ENCODE data around the gene FBLN2.
"Not testable (repeated sequence)": the region's sequence is repeated elsewhere in the genome, so short reads cannot be mapped to it uniquely, and the experiment has no call there.

The FBLN2 gene

DNA sequence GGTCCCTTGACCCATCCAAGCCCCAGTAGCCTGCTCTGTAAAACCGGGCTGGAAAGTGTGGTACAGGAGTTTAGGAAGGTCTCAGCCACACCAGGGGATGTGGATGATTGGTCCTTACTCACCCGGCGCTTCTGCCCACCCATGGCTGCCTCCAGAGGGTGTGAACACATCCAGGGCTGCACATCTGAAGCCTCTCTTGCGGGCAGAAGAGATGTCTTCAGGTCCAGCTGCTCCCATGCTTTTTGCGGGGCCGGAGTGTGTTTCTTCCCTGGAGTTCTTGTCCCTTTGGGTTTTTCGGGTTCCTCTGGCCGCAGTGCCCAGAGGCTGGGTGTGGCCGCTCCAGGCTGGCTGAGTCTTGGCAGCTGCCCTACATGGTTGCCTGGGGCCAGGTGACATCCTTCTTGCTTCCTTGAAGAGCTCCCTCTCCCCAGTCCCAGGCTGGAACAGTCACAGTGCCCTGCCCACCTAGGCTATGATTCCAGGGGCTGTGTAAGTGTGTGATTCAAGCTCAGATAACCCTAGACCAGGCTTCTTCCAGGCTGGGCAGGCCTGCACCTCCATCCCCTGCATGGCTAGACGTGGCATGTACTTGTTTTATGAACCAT is 34.9 kb upstream of the FBLN2 start:
- no peak for DNase-seq (ENCODE audit: low read depth in 2 of 2)

DNA sequence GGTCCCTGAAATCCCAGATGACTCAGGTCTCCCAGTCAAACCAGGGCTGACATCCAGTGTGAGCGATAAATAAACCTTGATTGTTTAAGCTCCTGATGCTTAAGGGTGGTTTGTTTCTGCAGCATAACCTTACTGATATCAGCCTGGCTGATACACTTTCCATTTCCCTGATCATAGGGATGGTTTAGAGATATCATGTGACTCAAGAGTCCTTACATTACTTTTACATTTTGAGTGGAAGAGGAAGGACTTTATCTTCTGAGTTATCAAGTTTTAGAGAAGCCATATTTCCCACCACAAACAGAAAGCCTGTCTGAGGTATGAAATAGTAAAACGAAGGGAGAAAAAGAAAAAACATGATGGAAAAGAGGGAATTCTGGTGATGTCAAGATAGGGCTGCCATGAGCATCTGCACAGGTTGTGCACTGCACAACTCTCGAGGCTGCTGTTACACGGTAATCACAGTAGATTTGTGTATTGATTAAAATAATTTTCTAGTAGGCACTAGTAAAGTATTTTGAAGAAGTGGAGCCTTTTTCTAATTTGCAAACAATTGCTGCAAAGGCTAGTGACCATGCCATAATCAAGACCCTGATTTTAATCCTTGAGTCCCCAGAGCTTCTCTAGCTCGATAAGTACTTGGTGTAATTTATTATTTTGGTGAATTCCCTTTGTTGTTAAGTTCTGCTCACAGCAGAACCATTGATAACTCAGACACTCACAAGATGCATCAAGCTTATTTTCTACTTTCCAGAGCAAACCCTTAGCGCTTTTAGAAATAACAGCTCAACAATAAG is 34.1 kb upstream of the FBLN2 start:
- DNase-seq (ENCODE audit: low read depth in 2 of 2) = no peak

DNA sequence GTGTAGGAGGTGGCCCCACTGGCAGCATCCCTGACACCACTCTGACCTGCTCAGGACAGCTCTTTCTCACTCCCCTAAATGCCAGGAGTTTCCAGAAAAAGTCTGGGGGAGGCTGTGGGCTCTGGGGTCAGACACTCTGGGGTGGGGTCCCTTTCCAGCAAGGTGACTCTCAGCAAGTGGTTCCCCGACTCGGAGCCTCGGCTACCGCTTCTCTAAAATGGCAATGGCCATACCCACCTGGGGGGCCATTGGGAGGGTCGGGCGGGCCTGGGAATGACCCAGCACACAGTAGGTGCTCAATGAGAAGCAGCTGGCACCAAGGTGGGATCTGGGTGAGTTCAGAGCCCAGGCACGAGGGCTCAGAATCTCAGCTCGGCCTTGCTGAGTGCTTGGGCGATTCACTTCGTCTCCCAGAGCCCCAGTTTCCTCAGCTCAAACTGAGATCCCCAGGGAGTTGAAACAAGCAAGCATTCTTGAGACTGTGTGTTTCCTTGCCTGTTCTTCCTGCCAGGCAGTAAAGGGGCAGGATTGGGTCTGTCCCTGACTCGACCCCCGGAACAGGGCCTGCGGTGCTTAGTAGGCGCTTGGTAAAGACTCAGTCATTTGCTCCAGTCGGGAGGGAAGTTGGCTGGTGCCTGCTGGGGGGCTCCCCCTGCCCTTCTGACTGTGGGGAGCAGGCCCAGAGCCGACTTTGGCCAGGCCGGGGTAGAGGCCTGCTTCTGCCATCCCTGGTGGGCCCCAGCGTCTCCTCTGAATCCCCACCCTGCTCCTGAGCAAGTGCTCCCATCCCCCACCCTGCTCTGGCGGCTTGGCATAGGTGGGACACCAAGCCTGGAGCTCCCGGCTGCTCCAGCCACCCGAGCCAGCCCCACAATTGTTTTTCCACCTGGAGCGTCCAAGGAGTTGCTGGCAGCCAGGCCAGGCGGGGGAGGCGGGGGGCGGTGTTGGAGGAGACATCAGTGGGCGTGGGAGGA is 32.9 kb upstream of the FBLN2 start:
- no peak for DNase-seq (ENCODE audit: low read depth in 2 of 2)

DNA sequence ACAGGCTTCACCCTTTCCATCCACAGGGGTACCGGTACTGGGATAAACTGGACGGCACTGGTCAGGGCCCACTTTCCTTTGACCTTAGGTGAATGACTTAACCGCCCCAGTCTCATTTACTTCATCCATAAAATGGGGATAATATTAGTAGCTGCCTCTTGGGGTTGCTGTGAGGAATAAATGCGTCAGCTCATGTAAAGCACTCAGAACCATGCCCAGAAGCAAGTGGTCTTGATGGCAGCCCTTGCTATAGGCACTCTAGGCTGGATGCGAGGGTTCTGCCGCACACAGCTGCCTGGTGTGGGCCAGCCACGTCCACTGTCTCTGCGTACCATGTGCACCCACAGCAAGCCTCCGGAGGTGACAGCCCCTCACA is 32.2 kb upstream of the FBLN2 start:
- no peak for DNase-seq (ENCODE audit: low read depth in 2 of 2)

DNA sequence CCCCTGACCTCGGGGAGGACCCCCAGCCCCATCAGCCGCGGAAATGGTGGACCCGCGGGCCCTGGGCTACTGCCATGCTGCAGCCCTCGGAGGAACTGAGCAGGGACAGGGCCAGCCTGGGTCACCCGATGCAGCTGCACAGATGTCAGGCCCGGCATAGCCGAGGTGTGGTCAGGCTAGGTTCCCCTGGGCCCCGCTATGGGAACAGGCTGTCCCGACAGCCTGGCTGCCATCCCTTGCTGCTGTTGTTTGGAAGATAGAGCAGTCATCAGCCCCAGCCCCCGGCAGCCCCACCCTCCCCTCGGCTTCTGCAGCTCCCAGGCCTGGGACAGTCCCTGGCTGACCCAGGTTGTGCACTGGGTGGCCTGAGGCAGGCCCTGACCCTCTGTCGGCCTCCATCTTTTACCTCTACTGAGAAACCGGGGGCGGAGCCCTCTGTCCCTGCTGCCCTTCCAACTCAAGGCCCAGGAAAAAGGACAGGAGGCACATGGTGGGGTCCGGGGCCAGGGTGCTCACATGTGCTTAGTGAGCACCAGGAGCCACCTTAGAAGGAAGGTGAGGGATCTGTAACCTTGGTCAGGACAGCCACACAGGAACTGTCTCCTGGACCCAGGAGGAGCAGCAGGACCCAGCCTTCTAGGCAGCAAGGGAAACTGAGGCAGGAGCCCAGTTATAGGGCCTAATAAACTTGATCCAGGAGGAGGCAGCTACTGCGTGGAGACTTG is 31.5 kb upstream of the FBLN2 start:
- DNase-seq (ENCODE audit: low read depth in 2 of 2) = no peak

DNA sequence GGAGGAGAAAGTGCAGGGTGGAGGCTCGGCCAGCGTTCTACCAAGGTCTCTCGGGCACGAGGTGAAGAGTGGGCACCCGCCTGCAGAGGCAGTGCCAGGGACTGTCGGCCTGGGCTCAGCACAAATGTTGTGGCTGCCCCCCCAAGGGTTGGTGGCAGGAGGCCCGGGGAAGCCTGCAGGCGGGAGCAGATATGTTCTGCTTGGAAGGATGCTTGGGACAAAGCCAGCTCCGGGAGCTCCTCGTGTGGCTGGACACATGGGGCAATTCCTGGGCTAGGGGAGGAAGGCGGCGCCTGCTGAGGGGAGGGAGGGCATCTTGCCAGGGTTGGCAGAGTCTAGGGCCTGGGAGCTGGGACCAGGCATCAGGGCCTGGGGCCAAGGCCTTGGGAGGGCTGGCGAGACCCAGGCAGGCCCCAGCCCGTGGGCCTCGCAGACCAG is 30.4 kb upstream of the FBLN2 start:
- no peak for DNase-seq (ENCODE audit: low read depth in 2 of 2)

DNA sequence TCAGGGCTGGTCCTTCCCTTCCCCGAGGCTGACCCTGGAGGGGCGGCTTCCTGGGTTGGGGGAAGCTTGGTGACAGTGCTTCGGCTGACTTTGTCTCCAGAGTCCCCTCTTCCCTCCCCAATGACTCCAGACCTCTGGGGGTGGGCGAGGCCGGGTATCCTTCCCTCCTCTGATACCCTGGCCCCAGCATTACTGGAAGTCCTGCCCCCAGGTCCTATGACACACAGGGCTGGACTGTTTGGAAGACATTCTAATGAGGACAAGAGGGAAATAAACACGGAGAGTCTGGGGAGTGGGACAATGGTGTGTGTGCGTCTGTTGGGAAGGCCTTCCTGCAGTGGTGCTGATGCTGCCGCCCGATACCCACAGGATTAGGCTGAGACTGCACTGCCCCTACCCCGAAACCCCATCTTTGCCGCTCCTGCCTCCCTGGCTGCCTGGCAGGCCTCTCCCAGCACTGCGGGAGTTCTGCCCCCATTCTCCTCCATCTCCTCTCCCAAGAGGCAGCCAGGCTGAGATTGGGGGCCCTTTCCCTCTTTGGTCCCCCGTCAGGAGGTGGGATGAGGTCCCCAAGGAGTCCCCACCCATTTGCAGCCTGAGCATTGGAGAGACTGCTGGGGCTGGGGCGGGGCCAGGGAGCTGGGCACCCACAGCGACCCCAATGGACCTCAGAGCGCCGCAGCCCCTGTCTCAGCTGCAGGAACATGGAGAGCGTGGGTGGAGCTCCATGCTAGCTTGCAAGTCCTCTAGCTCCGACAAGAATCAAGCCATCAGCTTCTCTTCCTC is 29.7 kb upstream of the FBLN2 start:
- DNase-seq (ENCODE audit: low read depth in 2 of 2) = no peak

DNA sequence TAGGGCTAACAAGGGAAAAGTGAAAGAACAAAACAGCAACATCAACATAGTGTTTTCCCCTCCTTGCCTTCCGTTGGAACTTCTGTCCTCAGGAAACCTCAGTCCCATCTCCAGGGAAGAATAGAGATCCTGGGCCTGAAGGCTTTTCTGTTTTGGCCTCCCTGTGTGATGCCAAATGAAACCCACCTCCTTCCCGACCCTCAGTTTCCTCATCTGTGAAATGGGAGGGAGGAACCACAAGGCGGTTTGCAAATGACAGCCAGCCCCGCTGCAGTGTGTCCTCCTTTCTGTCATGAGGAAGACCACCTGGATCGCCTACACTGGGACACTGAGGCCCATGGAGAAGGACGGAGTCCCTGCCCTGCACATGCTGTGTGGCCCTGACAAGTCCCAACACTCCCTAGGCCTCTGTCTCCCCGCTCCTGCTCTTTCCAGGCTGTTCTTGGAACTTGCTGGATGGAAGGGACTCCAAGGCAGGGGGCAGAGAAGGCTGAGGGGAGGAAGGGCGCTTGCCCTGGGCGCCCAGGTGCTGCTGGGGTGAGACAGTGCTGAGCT is 28.5 kb upstream of the FBLN2 start:
- no peak for DNase-seq (ENCODE audit: low read depth in 2 of 2)

DNA sequence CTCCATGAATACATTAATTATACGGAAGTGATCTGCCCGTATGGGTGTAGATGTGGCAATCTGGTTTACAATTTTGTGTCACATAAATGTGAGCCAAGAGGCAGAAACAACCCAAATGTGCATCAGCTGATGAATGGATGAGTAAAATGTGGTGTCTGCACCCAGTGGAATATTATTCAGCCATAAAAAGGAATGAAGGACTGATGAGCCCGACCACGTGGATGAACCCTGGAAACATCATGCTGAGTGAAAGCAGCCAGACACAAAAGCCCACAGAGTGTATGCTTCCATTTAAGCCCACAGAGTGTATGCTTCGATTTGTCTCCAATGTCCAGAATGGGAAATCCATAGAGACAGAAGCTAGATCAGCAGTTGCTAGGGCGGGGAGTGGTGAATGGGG is 27.6 kb upstream of the FBLN2 start:
- no peak for DNase-seq (ENCODE audit: low read depth in 2 of 2)

DNA sequence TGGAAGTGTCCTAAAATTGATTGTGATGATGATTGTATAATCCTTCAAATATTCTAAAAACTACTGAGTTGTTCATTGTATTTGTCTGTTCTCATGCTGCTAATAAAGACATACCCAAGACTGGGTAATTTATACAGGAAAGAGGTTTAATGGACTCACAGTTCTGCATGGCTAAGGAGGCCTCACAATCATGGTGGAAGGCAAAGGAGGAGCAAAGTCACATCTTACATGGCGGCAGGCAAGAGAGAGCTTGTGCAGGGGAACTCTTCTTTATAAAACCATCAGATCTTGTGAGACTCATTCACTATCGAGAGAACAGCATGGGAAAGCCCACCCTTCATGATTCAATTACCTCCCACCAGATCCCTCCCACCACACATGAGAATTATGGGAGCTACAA is 27.2 kb upstream of the FBLN2 start:
- DNase-seq (ENCODE audit: low read depth in 2 of 2) = not testable (repeated sequence)

DNA sequence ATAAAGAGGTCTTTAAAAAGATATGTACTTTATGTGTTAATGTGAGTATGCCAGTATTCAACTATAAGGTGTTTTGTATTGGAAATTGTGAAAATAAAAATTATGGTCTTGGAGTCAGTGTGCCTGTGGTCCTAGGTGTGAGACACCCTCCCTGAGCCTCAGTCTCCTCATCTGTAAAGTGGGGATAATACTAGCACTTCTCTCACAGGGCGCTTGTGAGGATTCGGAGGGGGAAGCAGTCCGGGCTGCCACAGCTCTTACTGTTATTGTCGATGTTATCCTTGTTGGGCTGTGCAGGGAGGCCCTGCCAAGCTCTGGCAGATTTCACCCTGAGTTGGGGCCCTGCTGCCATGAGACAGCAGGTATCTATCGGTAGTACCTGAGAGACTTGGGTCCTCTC is 26.7 kb upstream of the FBLN2 start:
- DNase-seq (ENCODE audit: low read depth in 2 of 2) = no peak

DNA sequence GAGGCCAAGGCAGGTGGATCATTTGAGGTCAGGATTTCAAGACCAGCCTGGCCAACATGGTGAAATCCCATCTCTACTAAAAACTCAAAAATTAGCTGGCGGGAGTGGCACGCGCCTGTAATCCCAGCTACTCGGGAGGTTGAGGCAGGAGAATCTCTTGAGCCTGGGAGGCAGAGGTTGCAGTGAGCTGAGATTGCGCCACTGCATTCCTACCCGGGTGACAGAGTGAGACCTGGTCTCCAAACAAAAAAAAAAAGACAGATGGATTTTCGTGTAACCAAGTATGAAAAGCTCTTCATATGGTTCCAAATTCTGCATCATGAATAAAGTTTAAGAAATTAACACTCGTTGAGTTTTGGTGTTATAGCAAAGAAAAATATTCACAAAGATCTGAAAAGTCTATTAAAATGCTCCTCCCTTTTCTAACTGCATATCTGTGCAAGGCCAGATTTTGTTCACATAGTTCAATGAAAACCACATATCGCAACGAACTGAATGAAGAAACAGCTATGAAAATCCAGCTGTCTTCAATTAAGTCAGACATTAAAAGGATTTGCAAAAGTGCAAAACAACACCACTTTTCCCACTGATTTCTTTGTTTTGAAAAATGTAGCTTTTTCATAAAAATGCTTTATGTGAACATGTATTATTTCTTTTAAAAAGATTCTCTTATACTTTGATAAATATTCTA is 23.8 kb upstream of the FBLN2 start:
- no peak for DNase-seq (ENCODE audit: low read depth in 2 of 2)

DNA sequence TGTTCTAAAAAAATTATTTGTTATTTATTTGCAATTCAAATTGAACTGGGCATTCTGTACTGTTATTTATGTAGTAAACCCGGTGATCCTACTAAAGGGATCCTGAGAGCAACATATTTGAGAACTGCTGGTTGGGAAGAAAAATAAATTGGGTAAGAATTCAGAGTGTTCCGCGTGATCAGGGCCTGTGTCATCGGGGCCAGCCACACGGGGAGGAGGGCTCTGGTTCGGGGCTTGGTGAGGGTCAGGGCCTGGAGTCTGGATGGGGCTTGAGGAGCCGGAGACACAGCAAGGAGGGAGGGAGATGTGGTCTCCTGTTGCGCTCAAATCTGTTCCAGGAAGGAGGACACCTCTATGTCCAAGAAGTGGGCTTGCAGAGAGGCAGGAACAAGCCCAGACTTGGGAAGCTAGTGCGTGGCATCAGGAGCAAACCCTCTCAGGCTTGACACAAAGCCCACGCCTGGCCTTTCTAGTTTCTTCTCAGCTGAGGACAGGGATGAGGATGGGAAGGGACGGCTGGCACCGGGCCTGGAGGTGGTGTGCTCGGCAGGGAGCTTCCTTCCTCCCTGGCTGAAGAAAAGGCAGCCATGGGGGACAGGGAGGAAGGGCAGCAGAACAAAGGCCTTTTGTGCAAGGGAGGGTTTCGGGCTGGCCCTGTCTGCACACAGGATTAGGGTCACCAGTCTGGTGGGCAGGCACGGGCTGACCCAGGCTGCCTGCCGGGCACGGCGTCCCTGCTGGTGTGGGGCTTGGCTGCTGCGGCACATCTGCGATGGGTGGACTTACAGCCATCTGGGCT is 22.9 kb upstream of the FBLN2 start:
- no peak for DNase-seq (ENCODE audit: low read depth in 2 of 2)

DNA sequence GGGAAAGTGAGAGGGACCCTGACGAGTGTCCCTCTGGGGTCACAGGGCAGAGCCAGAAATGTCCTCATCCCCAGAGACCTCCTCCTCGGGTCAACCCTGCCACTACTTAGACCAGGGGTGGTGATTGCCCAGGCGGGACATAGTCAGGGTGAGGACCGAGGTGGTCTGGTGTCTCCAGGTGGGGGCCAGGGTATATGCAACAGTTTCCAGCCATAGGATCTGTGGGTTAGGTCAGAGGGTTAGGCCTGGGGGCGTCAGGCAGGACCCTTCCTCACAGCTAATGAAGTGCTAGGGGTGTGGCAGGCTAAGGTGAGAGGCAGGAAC is 22.3 kb upstream of the FBLN2 start:
- DNase-seq (ENCODE audit: low read depth in 2 of 2) = no peak

DNA sequence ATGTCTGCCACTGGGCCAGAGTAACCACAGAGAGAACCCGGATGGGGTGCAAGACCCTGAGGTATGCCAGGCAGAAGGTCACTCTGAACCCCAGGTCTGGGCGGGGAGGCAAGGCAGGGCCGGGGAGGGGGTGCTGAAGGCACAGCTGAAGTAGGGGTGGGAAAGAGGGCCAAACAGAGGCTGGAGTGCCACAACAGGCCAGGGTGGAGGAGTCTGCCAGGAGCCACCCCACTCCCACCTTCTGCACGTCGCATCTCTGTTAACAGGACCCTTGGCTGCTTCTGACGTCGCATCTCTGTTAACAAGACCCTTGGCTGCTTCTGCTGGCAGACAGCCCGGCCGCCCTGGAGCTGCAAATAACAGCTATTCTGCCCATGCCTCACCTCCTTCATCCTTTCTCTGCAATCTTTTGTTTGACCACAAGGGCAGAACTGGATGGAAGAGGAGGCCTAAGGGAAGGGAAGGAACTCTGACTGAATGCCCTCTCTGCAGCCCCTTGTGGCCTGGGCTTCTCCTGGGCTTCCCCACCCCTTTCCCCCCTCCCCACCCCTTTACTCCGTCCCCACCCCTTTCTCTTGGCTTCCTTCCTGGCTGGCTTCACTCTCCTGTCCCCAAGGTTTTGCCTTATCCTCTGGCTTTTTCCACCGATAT is 20.6 kb upstream of the FBLN2 start:
- DNase-seq (ENCODE audit: low read depth in 2 of 2) = no peak

DNA sequence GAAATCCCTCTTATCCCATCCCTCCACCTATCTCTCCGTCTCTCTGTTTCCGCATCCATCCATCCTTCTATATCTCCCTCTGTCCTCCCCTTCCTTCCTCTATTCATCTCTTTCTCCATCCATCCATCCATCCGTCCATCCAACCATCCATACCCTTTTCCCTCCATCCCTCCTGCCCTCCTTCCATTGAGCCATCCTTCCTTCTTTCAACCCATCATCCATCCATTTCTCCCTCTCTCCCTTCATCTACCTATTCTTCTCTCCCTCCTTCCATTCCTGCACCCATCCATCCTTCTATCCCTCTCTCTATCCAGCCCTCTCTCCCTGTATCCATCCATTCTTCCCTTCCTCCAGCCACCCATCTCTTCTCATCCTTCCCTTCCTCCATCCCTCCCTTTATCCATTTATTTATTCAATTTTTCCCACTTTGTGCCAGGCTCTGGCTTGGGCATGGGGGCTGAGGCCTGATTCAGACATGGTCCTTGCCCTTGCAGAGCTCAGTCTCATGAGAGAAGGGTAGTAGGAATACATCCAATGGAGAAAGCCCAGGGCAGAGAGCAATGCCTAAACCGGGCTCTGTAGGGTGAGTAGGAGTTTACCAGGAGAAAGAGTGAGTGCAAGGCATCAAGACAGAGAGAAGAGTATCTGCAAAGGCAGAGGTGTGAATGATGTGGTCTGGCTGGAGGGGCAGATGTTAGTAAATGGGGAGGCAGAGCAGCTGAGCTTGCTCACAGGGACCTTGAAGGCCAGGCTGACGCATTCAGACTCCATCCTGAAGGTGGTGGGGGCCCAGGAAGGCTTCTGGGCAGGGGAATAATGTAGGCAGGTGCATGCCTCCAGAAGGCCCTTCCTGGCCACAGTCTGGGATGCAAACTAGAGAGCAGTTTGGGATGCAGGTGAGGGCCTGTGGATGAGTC is 19.5 kb upstream of the FBLN2 start:
- no peak for DNase-seq (ENCODE audit: low read depth in 2 of 2)

DNA sequence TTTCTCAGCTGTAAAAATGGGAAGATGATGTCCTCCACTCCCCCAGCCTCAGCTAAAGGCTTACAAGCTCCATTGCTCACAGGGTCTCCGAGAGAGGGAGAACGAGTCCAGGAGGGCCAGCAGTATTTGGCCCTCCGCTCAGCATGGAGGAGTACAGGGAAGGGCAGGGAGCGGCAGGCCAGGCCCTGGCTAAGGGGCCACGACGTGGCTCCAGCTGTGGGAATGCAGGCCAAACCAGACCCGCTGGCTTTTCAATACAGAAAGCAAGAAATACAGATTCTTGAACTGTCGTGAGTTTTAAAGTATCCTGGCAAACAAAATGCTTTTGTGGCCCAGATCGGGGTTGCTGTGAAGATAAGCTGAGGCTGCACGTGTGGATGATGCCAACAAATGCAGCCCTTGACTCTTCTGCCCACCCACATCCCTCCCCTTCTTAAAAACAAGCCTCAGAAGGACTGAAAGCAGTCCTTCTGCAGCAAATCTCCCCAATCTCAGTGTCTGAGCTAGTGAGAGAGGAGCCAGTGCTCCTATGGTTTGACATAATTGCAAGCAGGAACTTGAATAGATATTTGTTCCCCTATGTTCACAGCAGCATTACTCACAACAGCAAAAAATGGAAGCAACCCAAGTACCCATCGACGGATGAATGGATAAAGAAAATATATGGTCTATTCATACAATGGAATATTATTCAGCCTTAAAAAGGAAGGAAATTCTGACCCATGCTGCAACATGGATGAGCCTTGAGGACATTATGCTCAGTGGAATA is 18.5 kb upstream of the FBLN2 start:
- no peak for DNase-seq (ENCODE audit: low read depth in 2 of 2)

Data from stimulated activated CD8-positive, alpha-beta memory T cell treated with anti-CD3 and anti-CD28 coated beads, Interleukin-2, amount 100 ng/mL, for 1 hour (primary cell).